Measurements from ENCODE around the gene DDX23.

DNA sequence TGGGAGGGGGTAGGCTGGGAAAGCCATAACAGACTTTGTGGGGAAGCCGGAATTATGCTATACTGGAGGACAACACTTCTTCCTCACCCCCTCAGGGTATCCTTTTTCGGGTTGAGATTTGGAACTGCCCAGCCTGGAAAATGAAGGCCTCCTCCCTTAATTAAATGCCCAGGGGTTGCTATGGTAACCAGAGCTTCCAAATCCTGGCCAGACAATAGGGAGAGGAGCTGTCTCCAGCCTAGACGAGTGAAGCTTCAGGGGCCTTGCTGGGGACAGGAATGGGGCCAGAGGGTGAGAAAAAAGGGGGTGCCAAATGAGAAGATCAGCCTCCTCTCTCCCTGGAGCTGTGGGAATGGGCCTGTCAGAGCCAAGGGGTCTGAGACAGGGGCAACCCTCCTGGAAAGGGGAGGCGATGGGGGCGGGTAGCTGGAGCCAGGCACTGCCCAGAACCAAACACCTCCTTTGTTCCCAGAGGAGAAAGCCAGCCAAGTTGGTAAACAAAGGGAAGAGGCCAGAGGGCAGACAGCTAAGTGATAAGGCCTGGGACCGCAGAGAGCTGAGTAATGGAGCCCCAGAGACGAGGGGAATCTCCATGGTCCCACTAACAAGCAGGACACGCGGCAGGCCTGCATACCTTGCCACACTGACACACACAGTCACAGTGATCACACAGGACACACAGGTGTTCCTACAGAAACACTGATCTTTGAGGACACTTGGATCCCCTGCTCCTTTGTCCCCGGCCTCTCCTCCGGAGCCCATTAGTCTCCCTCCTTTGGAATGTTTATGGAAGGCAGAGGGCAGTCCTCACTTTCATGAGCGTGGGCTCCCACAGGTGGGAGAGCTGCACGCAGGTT lies 31.6 kb upstream of the DDX23 start:
- TF ChIP-seq, protein P1, sequence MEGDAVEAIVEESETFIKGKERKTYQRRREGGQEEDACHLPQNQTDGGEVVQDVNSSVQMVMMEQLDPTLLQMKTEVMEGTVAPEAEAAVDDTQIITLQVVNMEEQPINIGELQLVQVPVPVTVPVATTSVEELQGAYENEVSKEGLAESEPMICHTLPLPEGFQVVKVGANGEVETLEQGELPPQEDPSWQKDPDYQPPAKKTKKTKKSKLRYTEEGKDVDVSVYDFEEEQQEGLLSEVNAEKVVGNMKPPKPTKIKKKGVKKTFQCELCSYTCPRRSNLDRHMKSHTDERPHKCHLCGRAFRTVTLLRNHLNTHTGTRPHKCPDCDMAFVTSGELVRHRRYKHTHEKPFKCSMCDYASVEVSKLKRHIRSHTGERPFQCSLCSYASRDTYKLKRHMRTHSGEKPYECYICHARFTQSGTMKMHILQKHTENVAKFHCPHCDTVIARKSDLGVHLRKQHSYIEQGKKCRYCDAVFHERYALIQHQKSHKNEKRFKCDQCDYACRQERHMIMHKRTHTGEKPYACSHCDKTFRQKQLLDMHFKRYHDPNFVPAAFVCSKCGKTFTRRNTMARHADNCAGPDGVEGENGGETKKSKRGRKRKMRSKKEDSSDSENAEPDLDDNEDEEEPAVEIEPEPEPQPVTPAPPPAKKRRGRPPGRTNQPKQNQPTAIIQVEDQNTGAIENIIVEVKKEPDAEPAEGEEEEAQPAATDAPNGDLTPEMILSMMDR (optimal IDR thresholded peaks at IDR 0.05 in 1 of 3, IDR thresholded peaks at IDR 0.05 in 1 of 3, conservative IDR thresholded peaks at IDR 0.05 in 1 of 3; ENCODE audit: extremely low read depth in 1 of 3, insufficient read depth in 2 of 3, low read length in 3 of 3) = no peak
- no peak for TF ChIP-seq EZH2 (IDR thresholded peaks at IDR 0.05; ENCODE audit: low read length)
